HPDE6-E6E7 (cell line): ENCODE measurements around the gene SENP3.

ENCODE experiments used
- DNase-seq: peaks from one replicate; pipeline ENCODE4 v3.0.0; 2011; ENCODE audit warnings: missing footprints; ENCODE audit errors: extremely low spot score

The SENP3 gene

GRCh38 chr17:7561589-7562207 lies at the start of gene SENP3:
Gene SENP3 (plus strand): TSS chr17:7561919. CDS start chr17:7563077, 1,158 bp downstream.
- peak; percentile 95 for DNase-seq

- no peak for DNase-seq
Measured at GRCh38 chr17:7512105-7512504, 49.6 kb upstream of the SENP3 start.

- no peak for DNase-seq
Measured at GRCh38 chr17:7512824-7513540, 48.7 kb upstream of the SENP3 start.

- DNase-seq = no peak
Measured at GRCh38 chr17:7513850-7514419, 47.8 kb upstream of the SENP3 start.

GRCh38 chr17:7515911-7516610 lies 45.7 kb upstream of the SENP3 start:
- DNase-seq = no peak

GRCh38 chr17:7523033-7523432 lies 38.7 kb upstream of the SENP3 start:
- DNase-seq = no peak

GRCh38 chr17:7528842-7529241 lies 32.9 kb upstream of the SENP3 start:
- DNase-seq = no peak

- DNase-seq = no peak
Measured at GRCh38 chr17:7530023-7530900, 31.5 kb upstream of the SENP3 start.

GRCh38 chr17:7538050-7538449 lies 23.7 kb upstream of the SENP3 start:
- DNase-seq = no peak

GRCh38 chr17:7538891-7539545 lies 22.7 kb upstream of the SENP3 start:
- no peak for DNase-seq

GRCh38 chr17:7541074-7541621 lies 20.6 kb upstream of the SENP3 start:
- DNase-seq = no peak

GRCh38 chr17:7544911-7545310 lies 16.8 kb upstream of the SENP3 start:
- no peak for DNase-seq

GRCh38 chr17:7548585-7549400 lies 12.9 kb upstream of the SENP3 start, which contains the start of gene TNFSF12:
Gene TNFSF12 (plus strand): TSS chr17:7549058. CDS start chr17:7549154, 96 bp downstream.
- no peak for DNase-seq

GRCh38 chr17:7549401-7550055 lies 12.2 kb upstream of the SENP3 start:
- no peak for DNase-seq

- DNase-seq = no peak
Measured at GRCh38 chr17:7550344-7550743, 11.4 kb upstream of the SENP3 start.

- no peak for DNase-seq
Measured at GRCh38 chr17:7551396-7551795, 10.3 kb upstream of the SENP3 start.

- no peak for DNase-seq
Measured at GRCh38 chr17:7552621-7553051, 9.1 kb upstream of the SENP3 start.

GRCh38 chr17:7553356-7553755 lies 8.4 kb upstream of the SENP3 start:
- no peak for DNase-seq

- DNase-seq = no peak
Measured at GRCh38 chr17:7555320-7555948, 6.3 kb upstream of the SENP3 start.
